HEK293 (cell line): Measurements from ENCODE around the gene C20orf204.

ENCODE experiments used
- GFI1B ChIP-seq: fragments of 450-650 bp; formaldehyde crosslinking; IDR thresholded peaks from 2 replicates; pipeline ENCODE4 v1.5.1; 2016; ENCODE audit warnings: missing biosample characterization, missing genetic modification characterization
- GLIS1 ChIP-seq: fragments of 450-650 bp; formaldehyde crosslinking; IDR thresholded peaks from 2 replicates; pipeline ENCODE4 v1.5.1; 2016; ENCODE audit warnings: missing biosample characterization, missing genetic modification characterization
- HOXC10 ChIP-seq: sonication (generic); formaldehyde crosslinking; IDR thresholded peaks from 2 replicates; pipeline ENCODE4 v1.8.1; 2023; ENCODE audit warnings: mild to moderate bottlenecking, missing genetic modification reagents
- HOXD13 ChIP-seq: sonication (generic); formaldehyde crosslinking; IDR thresholded peaks from 2 replicates; pipeline ENCODE4 v1.8.0; 2022; ENCODE audit warnings: missing genetic modification reagents, borderline replicate concordance
- KLF9 ChIP-seq: fragments of 450-650 bp; formaldehyde crosslinking; IDR thresholded peaks from 2 replicates; pipeline ENCODE4 v1.5.1; 2016; ENCODE audit warnings: missing biosample characterization, missing genetic modification characterization, low read depth
- MYNN ChIP-seq: fragments of 450-650 bp; formaldehyde crosslinking; IDR thresholded peaks from 2 replicates; pipeline ENCODE4 v1.5.1; 2016; ENCODE audit warnings: missing biosample characterization, missing genetic modification characterization, borderline replicate concordance
- TCF7L2 ChIP-seq: IDR thresholded peaks from 2 replicates; pipeline ENCODE4 v1.6.1; 2011; ENCODE audit warnings: low read depth, mild to moderate bottlenecking, inconsistent platforms, low read length, moderate library complexity, borderline replicate concordance
- ZFP41 ChIP-seq: fragments of 450-650 bp; formaldehyde crosslinking; IDR thresholded peaks from 2 replicates; pipeline ENCODE4 v1.5.1; 2016; ENCODE audit warnings: missing biosample characterization, missing genetic modification characterization, borderline replicate concordance
- ZFP69B ChIP-seq: fragments of 450-650 bp; formaldehyde crosslinking; IDR thresholded peaks from 2 replicates; pipeline ENCODE4 v1.5.1; 2016; ENCODE audit warnings: missing biosample characterization, missing genetic modification characterization
- ZNF175 ChIP-seq: fragments of 450-650 bp; formaldehyde crosslinking; IDR thresholded peaks from 2 replicates; pipeline ENCODE4 v1.5.1; 2016; ENCODE audit warnings: missing biosample characterization, missing genetic modification characterization
- ZNF184 ChIP-seq: fragments of 450-650 bp; IDR thresholded peaks from 2 replicates; pipeline ENCODE4 v1.5.1; 2018; ENCODE audit warnings: missing biosample characterization, mild to moderate bottlenecking, missing genetic modification characterization
- ZNF248 ChIP-seq: fragments of 450-650 bp; formaldehyde crosslinking; IDR thresholded peaks from 2 replicates; pipeline ENCODE4 v1.5.1; 2017; ENCODE audit warnings: missing biosample characterization, missing genetic modification characterization
- ZNF292 ChIP-seq: fragments of 450-650 bp; formaldehyde crosslinking; IDR thresholded peaks from 2 replicates; pipeline ENCODE4 v1.5.1; 2016; ENCODE audit warnings: low read depth, missing biosample characterization, missing genetic modification characterization, borderline replicate concordance
- ZNF324 ChIP-seq: fragments of 450-650 bp; formaldehyde crosslinking; IDR thresholded peaks from 2 replicates; pipeline ENCODE4 v1.5.1; 2016; ENCODE audit warnings: missing biosample characterization, missing genetic modification characterization
- ZNF558 ChIP-seq: fragments of 450-650 bp; formaldehyde crosslinking; IDR thresholded peaks from 2 replicates; pipeline ENCODE4 v1.5.1; 2016; ENCODE audit warnings: missing biosample characterization, missing genetic modification characterization
- ZNF610 ChIP-seq: fragments of 450-650 bp; formaldehyde crosslinking; IDR thresholded peaks from 2 replicates; pipeline ENCODE4 v1.5.1; 2016; ENCODE audit warnings: missing biosample characterization, missing genetic modification characterization, borderline replicate concordance
- ZNF654 ChIP-seq: fragments of 450-650 bp; formaldehyde crosslinking; IDR thresholded peaks from 2 replicates; pipeline ENCODE4 v1.5.1; 2016; ENCODE audit warnings: low read depth, missing biosample characterization, missing genetic modification characterization
- ZNF792 ChIP-seq: fragments of 450-650 bp; formaldehyde crosslinking; IDR thresholded peaks from 2 replicates; pipeline ENCODE4 v1.5.1; 2016; ENCODE audit warnings: missing biosample characterization, missing genetic modification characterization
- TF ChIP-seq, protein P1 (sequence below): IDR thresholded peaks from 2 replicates; pipeline ENCODE4 v1.6.1; 2011; ENCODE audit warnings: mild to moderate bottlenecking, low read depth, low read length, borderline replicate concordance
- TF ChIP-seq, protein P2 (sequence below): fragments of 450-650 bp; formaldehyde crosslinking; IDR thresholded peaks from 2 replicates; pipeline ENCODE4 v1.5.1; 2016; ENCODE audit warnings: missing biosample characterization, missing genetic modification characterization, borderline replicate concordance
- TF ChIP-seq, protein P3 (sequence below): fragments of 450-650 bp; formaldehyde crosslinking; IDR thresholded peaks from 2 replicates; pipeline ENCODE4 v1.5.1; 2017; ENCODE audit warnings: missing biosample characterization, missing genetic modification characterization
- TF ChIP-seq, protein P4 (sequence below): fragments of 450-650 bp; formaldehyde crosslinking; IDR thresholded peaks from 2 replicates; pipeline ENCODE4 v1.5.1; 2016; ENCODE audit warnings: missing biosample characterization, missing genetic modification characterization
- TF ChIP-seq, protein P5 (sequence below): fragments of 450-650 bp; formaldehyde crosslinking; IDR thresholded peaks from 2 replicates; pipeline ENCODE4 v1.5.1; 2016; ENCODE audit warnings: missing biosample characterization, missing genetic modification characterization
- TF ChIP-seq, protein P6 (sequence below): fragments of 450-650 bp; formaldehyde crosslinking; IDR thresholded peaks from 2 replicates; pipeline ENCODE4 v1.5.1; 2016; ENCODE audit warnings: missing biosample characterization, missing genetic modification characterization
- TF ChIP-seq, protein P7 (sequence below): fragments of 450-650 bp; formaldehyde crosslinking; IDR thresholded peaks from 2 replicates; pipeline ENCODE4 v1.5.1; 2016; ENCODE audit warnings: missing biosample characterization, missing genetic modification characterization
- TF ChIP-seq, protein P8 (sequence below): fragments of 450-650 bp; formaldehyde crosslinking; IDR thresholded peaks from 2 replicates; pipeline ENCODE4 v1.5.1; 2016; ENCODE audit warnings: missing biosample characterization, missing genetic modification characterization

C20orf204 gene

DNA sequence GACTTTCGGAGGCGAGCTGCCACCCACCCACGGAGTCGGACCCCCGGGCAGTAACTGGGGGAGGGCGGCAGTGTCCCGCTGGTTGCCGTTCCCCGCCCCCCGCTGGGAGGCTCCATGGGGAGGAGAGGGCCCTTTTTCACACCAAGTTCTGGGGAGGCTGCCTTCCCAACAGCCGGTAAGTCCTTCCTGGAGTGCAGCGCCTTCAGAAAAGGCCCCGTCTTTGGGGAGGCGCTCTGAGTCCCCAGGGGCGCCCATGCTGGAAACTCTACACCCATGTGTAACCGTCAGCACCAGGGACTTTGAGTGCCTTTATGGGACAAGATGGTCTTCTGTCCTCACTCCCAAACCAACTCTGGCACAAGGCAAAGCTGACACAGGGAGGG, 13.9 kb downstream of the C20orf204 start (continued):
- TF ChIP-seq MYNN (tag by site-specific recombination) (no peak), HOXC10 (CRISPR knock-in tag) (no peak), ZFP69B (tag by site-specific recombination) (no peak), ZFP41 (tag by site-specific recombination) (no peak), GFI1B (no peak), ZNF654 (tag by site-specific recombination) (no peak), ZNF558 (tag by site-specific recombination) (no peak), GLIS1 (tag by site-specific recombination) (peak; percentile 100), ZNF792 (tag by site-specific recombination) (no peak), TCF7L2 (no peak), KLF9 (tag by site-specific recombination) (no peak; the same call in 1 of the 2 replicates), ZNF175 (tag by site-specific recombination) (no peak), ZNF184 (tag by site-specific recombination) (no peak), ZNF292 (tag by site-specific recombination) (no peak), ZNF248 (tag by site-specific recombination) (no peak), HOXD13 (CRISPR knock-in tag) (no peak), ZNF324 (tag by site-specific recombination) (no peak), ZNF610 (tag by site-specific recombination) (no peak)
- TF ChIP-seq, protein P1, sequence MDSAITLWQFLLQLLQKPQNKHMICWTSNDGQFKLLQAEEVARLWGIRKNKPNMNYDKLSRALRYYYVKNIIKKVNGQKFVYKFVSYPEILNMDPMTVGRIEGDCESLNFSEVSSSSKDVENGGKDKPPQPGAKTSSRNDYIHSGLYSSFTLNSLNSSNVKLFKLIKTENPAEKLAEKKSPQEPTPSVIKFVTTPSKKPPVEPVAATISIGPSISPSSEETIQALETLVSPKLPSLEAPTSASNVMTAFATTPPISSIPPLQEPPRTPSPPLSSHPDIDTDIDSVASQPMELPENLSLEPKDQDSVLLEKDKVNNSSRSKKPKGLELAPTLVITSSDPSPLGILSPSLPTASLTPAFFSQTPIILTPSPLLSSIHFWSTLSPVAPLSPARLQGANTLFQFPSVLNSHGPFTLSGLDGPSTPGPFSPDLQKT, result no peak
- TF ChIP-seq, protein P2, sequence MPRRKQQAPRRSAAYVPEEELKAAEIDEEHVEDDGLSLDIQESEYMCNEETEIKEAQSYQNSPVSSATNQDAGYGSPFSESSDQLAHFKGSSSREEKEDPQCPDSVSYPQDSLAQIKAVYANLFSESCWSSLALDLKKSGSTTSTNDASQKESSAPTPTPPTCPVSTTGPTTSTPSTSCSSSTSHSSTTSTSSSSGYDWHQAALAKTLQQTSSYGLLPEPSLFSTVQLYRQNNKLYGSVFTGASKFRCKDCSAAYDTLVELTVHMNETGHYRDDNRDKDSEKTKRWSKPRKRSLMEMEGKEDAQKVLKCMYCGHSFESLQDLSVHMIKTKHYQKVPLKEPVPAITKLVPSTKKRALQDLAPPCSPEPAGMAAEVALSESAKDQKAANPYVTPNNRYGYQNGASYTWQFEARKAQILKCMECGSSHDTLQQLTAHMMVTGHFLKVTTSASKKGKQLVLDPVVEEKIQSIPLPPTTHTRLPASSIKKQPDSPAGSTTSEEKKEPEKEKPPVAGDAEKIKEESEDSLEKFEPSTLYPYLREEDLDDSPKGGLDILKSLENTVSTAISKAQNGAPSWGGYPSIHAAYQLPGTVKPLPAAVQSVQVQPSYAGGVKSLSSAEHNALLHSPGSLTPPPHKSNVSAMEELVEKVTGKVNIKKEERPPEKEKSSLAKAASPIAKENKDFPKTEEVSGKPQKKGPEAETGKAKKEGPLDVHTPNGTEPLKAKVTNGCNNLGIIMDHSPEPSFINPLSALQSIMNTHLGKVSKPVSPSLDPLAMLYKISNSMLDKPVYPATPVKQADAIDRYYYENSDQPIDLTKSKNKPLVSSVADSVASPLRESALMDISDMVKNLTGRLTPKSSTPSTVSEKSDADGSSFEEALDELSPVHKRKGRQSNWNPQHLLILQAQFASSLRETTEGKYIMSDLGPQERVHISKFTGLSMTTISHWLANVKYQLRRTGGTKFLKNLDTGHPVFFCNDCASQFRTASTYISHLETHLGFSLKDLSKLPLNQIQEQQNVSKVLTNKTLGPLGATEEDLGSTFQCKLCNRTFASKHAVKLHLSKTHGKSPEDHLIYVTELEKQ (tag by site-specific recombination), result 0 out of 2 replicates have a peak, but pooled peaks have one; percentile 40
- TF ChIP-seq, protein P3, sequence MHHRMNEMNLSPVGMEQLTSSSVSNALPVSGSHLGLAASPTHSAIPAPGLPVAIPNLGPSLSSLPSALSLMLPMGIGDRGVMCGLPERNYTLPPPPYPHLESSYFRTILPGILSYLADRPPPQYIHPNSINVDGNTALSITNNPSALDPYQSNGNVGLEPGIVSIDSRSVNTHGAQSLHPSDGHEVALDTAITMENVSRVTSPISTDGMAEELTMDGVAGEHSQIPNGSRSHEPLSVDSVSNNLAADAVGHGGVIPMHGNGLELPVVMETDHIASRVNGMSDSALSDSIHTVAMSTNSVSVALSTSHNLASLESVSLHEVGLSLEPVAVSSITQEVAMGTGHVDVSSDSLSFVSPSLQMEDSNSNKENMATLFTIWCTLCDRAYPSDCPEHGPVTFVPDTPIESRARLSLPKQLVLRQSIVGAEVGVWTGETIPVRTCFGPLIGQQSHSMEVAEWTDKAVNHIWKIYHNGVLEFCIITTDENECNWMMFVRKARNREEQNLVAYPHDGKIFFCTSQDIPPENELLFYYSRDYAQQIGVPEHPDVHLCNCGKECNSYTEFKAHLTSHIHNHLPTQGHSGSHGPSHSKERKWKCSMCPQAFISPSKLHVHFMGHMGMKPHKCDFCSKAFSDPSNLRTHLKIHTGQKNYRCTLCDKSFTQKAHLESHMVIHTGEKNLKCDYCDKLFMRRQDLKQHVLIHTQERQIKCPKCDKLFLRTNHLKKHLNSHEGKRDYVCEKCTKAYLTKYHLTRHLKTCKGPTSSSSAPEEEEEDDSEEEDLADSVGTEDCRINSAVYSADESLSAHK (tag by site-specific recombination), result no peak
- TF ChIP-seq, protein P4, sequence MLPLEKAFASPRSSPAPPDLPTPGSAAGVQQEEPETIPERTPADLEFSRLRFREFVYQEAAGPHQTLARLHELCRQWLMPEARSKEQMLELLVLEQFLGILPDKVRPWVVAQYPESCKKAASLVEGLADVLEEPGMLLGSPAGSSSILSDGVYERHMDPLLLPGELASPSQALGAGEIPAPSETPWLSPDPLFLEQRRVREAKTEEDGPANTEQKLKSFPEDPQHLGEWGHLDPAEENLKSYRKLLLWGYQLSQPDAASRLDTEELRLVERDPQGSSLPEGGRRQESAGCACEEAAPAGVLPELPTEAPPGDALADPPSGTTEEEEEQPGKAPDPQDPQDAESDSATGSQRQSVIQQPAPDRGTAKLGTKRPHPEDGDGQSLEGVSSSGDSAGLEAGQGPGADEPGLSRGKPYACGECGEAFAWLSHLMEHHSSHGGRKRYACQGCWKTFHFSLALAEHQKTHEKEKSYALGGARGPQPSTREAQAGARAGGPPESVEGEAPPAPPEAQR (tag by site-specific recombination), result no peak
- TF ChIP-seq, protein P5, sequence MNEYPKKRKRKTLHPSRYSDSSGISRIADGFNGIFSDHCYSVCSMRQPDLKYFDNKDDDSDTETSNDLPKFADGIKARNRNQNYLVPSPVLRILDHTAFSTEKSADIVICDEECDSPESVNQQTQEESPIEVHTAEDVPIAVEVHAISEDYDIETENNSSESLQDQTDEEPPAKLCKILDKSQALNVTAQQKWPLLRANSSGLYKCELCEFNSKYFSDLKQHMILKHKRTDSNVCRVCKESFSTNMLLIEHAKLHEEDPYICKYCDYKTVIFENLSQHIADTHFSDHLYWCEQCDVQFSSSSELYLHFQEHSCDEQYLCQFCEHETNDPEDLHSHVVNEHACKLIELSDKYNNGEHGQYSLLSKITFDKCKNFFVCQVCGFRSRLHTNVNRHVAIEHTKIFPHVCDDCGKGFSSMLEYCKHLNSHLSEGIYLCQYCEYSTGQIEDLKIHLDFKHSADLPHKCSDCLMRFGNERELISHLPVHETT, result no peak
- TF ChIP-seq, protein P6, sequence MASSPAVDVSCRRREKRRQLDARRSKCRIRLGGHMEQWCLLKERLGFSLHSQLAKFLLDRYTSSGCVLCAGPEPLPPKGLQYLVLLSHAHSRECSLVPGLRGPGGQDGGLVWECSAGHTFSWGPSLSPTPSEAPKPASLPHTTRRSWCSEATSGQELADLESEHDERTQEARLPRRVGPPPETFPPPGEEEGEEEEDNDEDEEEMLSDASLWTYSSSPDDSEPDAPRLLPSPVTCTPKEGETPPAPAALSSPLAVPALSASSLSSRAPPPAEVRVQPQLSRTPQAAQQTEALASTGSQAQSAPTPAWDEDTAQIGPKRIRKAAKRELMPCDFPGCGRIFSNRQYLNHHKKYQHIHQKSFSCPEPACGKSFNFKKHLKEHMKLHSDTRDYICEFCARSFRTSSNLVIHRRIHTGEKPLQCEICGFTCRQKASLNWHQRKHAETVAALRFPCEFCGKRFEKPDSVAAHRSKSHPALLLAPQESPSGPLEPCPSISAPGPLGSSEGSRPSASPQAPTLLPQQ, result no peak
- TF ChIP-seq, protein P7, sequence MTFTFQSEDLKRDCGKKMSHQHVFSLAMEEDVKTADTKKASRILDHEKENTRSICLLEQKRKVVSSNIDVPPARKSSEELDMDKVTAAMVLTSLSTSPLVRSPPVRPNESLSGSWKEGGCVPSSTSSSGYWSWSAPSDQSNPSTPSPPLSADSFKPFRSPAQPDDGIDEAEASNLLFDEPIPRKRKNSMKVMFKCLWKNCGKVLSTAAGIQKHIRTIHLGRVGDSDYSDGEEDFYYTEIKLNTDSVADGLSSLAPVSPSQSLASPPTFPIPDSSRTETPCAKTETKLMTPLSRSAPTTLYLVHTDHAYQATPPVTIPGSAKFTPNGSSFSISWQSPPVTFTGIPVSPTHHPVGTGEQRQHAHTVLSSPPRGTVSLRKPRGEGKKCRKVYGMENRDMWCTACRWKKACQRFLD (tag by site-specific recombination), result no peak
- TF ChIP-seq, protein P8, sequence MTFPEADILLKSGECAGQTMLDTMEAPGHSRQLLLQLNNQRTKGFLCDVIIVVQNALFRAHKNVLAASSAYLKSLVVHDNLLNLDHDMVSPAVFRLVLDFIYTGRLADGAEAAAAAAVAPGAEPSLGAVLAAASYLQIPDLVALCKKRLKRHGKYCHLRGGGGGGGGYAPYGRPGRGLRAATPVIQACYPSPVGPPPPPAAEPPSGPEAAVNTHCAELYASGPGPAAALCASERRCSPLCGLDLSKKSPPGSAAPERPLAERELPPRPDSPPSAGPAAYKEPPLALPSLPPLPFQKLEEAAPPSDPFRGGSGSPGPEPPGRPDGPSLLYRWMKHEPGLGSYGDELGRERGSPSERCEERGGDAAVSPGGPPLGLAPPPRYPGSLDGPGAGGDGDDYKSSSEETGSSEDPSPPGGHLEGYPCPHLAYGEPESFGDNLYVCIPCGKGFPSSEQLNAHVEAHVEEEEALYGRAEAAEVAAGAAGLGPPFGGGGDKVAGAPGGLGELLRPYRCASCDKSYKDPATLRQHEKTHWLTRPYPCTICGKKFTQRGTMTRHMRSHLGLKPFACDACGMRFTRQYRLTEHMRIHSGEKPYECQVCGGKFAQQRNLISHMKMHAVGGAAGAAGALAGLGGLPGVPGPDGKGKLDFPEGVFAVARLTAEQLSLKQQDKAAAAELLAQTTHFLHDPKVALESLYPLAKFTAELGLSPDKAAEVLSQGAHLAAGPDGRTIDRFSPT (tag by site-specific recombination), result peak; percentile 60
